ENCODE measurements around the gene MICAL1. TPM values are rescaled to one million over a fixed set of nuclear protein-coding genes. Genes with fewer than 3 reads are reported as not detected.
"Not testable (repeated sequence)": the region's sequence is repeated elsewhere in the genome, so short reads cannot be mapped to it uniquely, and the experiment has no call there.

The MICAL1 gene
- total and polyA plus RNA-seq, 2 of the 8 experiments (the other 6 are each of a cell fraction or from before 2014, with no cell fraction given): 42.5 to 55.4 TPM

DNA sequence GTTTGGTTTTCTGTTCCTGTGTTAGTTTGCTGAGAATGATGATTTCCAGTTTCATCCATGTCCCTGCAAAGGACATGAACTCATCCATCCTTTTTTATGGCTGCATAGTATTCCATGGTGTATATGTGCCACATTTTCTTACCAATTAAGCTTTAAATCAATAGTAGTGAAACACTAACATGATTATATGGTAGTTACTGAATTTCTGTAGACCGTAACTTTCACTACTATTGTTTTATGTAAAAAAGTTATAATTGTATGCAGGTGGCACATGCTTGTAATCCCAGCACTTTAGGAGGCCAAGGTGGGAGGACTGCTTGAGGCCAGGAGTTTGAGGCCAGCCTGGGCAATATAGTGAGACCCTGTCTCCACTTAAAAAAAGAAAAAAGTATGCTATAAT is 5.6 kb upstream of the MICAL1 start:
- H2BK5ac ChIP-seq (ENCODE audit: low read depth, low read length); H3K56ac ChIP-seq (replicated peaks; ENCODE audit: insufficient read length, low read depth, low read length); H3K23me2 ChIP-seq (ENCODE audit: low read depth, low read length); H3K23ac ChIP-seq (ENCODE audit: insufficient read length); H3K79me1 ChIP-seq (ENCODE audit: low read depth, low read length); H3K9me3 ChIP-seq (ENCODE audit: insufficient read depth in 2 of 2, low read depth in 1 of 2, low read length in 1 of 2); H3K4ac ChIP-seq (replicated peaks; ENCODE audit: insufficient read length, low read depth, low read length); H2BK20ac ChIP-seq (ENCODE audit: low read length); H3K9ac ChIP-seq (replicated peaks in 1 of 4; ENCODE audit: extremely low read depth in 1 of 4, low read depth in 3 of 4, low read length in 3 of 4); H4K8ac ChIP-seq (ENCODE audit: extremely low read depth, insufficient read depth, low read length); H3K27ac ChIP-seq (ENCODE audit: low read depth, low read length); DNase-seq (ENCODE audit: low read depth in 1 of 2, low spot score in 2 of 2); H3K27me3 ChIP-seq (replicated peaks in 1 of 4; ENCODE audit: control insufficient read depth in 3 of 4, extremely low read depth in 1 of 4, insufficient read depth in 3 of 4, low read length in 3 of 4); H3K4me2 ChIP-seq (ENCODE audit: insufficient read depth in 1 of 2, low read depth in 2 of 2, low read length in 2 of 2); H3K18ac ChIP-seq (ENCODE audit: extremely low read depth, low read length); H4K5ac ChIP-seq (ENCODE audit: insufficient read length, low read depth, low read length); H4K20me1 ChIP-seq (replicated peaks in 1 of 2; ENCODE audit: control insufficient read depth in 1 of 2, insufficient read depth in 2 of 2, low read length in 2 of 2); H3K4me3 ChIP-seq (ENCODE audit: extremely low read depth in 1 of 4, insufficient read depth in 2 of 4, low read depth in 3 of 4, low read length in 4 of 4); H2AFZ ChIP-seq (ENCODE audit: low read length); FAIRE-seq; H2AK5ac ChIP-seq (ENCODE audit: low read depth, low read length); H2BK15ac ChIP-seq (ENCODE audit: low read length); H3K14ac ChIP-seq (ENCODE audit: insufficient read length); H2BK120ac ChIP-seq (replicated peaks; ENCODE audit: low read depth, low read length); H2BK12ac ChIP-seq (ENCODE audit: low read depth, low read length); H4K91ac ChIP-seq (replicated peaks; ENCODE audit: insufficient read length, low read length): not testable (repeated sequence)
- ChIA-PET POLR2A (ENCODE audit: partially characterized antibody) (interaction anchor here (0.6 kb wide), 1 partner anchor 19 kb away, joined by 3 read pairs; no protein-coding TSS in a partner anchor), CTCF (ENCODE audit: partially characterized antibody) (interaction anchor here (1.2 kb wide), 1 partner anchor 26 kb away, joined by 4 read pairs; no protein-coding TSS in a partner anchor)
- Histone ChIP-seq H3K36me3 (ENCODE audit: control insufficient read depth in 2 of 4, insufficient read depth in 4 of 4, low read length in 3 of 4) (peaks cover 12 to 54% (median 26%) of the 10 kb centered on the region in 4 experiments), H3K4me1 (replicated peaks in 1 of 4; ENCODE audit: control insufficient read depth in 3 of 4, insufficient read depth in 4 of 4, low read length in 3 of 4) (peaks cover 2 to 10% (median 6%) of the 10 kb centered on the region in 4 experiments; a peak in 6 of 7 replicates), H3K79me2 (ENCODE audit: control insufficient read depth in 1 of 2, insufficient read depth in 2 of 2, low read length in 2 of 2) (peaks cover 0 to 15% of the 10 kb centered on the region in 2 experiments; a peak in 2 of 4 replicates)
- 97% methylated on average over 1 of the region's 1 CpG; no CpG with 5 or more reads in 1 of the 2 experiments for WGBS, 2 experiments (ENCODE audit: extremely low coverage in 1 of 2, insufficient coverage in 1 of 2, insufficient read length in 1 of 2, insufficient replicate concordance in 2 of 2, low coverage in 1 of 2, low lambda C conversion rate in 2 of 2, missing lambda C conversion rate in 1 of 2)
- peak; percentile 66 for TF ChIP-seq KDM1A (IDR thresholded peaks at IDR 0.05; ENCODE audit: borderline replicate concordance, low read length)

All from H1 (cell line).